ENCODE results near the gene PALD1. TPM values are rescaled to one million over a fixed set of nuclear protein-coding genes. Genes with fewer than 3 reads are reported as not detected.
A peak's percentile ranks its signal among the peaks of the same experiment; 100 is the strongest.
"Not testable (repeated sequence)": the region's sequence is repeated elsewhere in the genome, so short reads cannot be mapped to it uniquely, and the experiment has no call there.

The PALD1 gene
- total RNA-seq, 1 donor from 2014 or later: 4.8 TPM

DNA sequence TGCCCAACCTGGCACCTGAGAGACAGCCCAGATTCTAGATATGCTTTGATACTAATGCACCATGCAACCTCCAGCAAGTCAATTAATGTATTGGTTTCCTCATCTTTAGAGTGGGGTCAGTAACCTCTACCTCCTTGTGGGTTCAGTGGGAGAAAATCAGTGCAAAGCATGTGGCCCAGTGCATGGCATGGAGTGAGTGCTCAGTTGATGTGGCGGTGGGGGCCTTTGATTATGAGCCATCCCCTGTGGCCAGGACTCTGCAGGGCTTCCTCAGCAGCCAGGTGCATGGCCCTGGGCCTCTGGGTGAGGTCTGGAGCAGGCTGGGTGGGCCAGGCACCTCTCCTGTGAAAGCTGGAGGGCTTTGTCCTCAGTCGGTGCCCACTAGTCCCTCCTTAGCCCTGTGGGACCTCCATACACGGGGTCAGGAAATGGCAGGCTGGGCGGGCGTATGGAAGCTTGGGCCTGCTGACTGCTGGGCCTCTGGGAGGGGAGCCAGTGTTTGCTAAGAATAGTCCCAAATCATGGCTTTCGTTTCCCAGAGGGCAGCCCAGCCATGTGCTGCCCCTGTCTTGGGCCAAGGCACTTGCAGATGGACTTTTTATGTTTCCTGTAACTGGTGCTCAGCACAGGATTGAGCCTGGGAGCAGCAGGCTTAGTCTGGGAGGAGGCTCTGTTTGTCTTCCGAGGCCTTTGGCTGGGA lies 3.4 kb downstream of the PALD1 start:
- peak; percentile 82 for DNase-seq (ENCODE audit: low spot score)

DNA sequence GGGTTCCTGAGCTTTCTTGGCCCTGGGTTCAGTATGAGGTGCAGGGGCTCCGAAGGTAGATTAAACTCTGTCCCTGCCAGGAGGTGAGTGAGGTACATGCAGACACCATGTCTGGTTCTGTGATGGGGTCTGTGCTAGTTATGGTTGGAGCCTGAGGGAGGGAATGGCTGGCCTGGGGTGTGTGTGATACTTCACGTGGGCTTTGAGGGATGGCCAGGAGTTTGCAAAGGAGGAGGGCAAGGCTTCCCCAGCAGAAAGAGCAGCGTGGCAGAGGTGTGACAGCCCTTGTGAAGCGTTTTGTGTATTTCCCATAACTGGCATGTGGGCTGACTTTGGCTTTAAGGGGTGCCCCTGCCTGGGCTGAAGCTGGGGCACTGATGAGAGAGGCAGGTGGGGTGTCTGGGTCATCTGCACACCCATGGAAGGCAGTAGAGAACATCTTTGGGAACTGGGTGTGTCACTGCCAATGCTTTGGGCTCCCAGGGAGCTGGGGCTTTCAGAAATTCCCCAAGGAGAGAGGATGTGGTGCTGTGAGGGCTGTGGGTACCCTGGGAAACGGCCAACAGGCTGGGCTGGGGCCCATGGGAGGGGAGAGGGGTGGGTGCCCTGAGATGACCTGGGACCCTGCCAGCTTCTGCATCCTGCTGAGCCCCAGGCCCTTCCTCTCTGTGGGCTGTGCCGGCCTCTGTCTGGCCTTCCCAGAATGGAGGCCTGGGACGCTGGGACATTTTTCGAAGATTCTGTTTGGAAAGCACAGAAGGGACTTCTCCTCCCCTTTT lies 4.6 kb downstream of the PALD1 start:
- DNase-seq (ENCODE audit: low spot score): no peak

DNA sequence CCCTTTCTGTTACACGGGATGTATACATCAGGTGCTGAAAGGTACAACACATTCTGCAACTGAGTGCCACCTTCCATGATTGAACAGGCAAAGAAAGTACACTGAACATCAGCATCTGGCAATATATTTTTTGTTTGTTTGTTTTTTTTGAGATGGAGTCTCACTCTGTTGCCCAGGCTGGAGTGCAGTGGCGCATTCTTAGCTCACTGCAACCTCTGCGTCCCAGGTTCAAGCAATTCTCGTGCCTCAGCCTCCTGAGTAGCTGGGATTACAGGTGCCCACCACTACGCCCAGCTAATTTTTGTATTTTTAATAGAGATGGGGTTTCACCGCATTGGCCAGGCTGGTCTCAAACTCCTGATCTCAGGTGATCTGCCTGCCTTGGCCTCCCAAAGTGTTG lies 5.3 kb downstream of the PALD1 start:
- not testable (repeated sequence) for DNase-seq (ENCODE audit: low spot score)

DNA sequence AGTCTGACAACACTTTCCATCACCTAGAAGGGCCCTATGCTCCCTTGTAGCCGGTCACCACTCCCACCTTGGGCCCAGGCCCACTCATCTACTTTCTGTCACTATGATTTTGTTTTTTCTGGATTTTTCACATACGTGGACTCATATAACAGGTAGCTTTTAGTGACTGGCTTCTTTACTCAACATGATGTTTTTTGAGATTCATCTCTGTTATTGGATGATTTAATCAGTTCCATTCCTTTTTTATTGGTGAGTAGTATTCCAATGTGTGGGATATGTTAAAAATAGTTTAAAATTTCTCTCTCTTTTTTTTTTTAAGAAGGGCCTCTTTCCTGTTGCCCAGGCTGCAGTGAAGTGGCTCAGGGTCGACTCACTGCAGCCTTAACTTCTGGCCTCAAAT lies 9.3 kb downstream of the PALD1 start:
- DNase-seq (ENCODE audit: low spot score): no peak

DNA sequence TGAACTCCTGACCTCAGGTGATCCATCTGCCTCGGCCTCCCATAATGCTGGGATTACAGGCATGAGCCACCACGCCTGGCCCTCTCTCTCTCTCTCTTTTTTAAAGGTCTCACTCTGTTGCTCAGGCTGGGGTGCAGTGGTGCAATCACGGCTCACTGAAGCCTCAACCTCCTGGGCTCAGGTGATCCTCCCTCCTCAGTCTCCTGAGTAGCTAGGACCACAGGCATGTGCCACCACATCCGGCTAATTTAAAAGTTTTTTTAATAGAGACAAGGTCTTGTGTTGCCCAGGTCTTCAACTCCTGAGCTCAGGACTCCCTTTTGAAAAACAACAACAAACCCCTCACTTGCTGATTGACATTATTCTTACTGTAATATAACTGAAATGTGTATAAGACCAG lies 11.6 kb downstream of the PALD1 start:
- no peak for DNase-seq (ENCODE audit: low spot score)

DNA sequence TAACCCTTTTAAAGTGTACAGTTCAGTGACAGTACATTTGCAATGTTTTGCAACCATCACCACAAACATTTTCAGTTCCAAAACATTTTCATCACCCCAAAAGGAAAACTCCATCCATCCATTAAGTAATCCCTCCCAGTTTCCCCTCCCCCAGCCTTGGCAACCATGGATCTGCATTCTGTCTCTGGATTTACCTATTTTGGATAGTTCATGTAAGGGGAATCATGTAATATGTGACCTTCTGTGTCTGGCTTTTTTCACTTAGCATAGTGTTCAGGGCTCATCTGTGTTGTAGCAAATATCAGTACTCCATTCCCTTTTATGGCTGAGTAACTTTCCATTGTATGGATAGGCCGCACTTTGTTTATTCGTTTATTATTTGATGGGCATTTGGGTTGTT lies 13.0 kb downstream of the PALD1 start:
- no peak for DNase-seq (ENCODE audit: low spot score)

DNA sequence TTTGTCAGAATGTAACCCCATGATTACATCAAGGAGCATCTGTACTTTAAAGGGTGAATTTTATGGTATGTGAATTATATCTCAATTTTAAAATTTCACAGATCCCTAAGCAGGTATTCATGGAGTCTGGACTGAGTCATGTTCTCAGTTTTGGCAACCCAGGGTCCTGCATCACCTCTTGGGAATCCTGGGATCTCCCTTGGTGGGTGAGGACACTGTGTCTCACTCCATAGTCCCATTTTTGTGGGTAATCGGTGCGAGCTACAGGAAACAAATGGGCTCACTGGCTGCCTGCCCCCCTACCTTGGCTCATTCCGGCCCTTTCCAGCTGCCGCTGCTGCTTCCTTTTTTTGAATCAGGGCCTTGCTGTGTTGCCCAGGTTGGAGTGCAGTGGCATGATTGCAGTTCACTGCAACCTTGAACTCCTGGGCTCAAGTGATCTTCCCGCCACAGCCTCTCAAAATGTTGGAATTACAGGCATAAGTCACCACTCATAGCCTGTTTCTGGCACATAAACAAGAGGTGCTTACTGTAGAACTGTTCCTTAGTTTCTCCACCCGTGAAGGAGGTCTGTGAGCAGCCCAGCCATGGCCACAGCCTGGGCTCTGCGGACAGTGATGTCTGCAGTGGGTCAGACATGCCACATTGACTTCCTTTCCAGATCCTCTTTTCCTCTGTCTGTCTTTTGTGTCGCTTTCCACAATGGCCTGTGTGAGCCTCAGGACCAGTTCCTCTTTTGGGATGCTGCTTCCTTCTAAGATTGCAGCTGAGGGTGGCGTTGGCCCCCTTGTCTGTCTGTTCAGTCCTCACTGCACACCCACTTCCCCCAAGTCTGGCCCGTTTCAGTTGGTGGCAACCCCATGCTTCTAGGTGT lies 14.5 kb downstream of the PALD1 start:
- DNase-seq (ENCODE audit: low spot score): peak; percentile 56

DNA sequence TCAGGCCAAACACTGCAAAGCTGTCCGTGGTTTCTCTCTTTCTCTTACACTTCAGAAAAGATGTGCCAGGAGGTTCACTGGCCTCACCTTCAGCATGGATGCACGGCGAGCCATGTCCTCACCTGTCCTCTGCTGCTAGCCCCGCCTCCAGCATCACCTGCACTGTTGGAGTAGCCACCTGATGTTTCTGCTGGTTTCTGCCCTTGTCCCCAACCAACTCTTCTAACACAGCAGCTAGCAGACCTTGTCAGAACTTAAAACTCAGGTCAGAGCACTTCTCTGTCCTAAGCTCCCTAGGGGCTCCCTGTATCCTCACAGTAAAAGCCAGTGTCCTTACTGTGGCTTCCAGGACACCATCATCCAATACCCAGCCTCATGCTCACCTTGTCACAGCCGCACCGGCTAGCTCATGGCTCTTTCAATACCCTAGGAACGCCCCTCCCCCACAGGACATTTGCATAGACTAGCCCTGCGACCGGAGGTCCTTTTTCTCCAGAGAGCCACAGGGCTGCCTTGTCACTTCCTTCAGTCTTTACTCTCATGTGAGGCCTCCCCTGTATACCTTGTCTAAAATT lies 15.2 kb downstream of the PALD1 start:
- DNase-seq (ENCODE audit: low spot score): no peak

DNA sequence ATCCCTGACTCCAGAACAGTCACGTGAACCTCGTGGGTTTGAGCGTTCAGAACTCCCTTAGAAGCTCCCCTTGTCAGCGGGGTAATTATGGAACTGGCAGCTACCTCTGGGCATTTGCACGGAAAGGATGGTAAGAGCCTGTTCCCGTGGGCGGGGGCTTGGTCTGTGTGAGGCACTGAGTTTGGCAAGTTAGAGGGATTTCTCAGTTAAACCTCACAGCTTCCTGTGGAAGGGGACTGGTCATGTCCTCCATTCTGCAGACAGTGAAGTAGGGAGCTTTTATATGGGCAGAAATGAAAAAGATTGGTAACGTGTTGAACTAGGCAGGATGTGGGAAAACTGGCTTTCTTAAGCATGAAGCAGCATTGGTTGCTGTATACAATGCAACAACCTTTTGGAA lies 16.0 kb downstream of the PALD1 start:
- no peak for DNase-seq (ENCODE audit: low spot score)

DNA sequence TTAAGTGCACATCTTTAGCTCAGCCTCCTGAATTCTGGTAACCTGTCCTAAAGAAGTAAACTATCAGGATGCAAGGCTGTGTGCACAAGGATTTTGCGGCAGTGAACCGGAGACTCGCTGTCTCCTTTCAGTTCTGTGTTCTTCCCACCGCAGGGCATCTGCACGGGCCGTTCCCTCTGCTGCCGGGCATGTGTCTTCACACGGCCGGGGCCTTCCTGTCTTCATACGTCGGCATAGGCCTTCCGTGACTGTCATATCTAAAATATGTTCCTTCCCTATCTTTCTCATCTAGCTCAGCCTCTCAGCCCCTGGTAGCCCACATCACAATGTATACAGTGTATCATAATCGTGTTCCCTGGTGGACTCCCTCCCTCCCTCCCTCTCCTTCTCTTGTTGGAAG lies 16.4 kb downstream of the PALD1 start:
- DNase-seq (ENCODE audit: low spot score): peak; percentile 29

DNA sequence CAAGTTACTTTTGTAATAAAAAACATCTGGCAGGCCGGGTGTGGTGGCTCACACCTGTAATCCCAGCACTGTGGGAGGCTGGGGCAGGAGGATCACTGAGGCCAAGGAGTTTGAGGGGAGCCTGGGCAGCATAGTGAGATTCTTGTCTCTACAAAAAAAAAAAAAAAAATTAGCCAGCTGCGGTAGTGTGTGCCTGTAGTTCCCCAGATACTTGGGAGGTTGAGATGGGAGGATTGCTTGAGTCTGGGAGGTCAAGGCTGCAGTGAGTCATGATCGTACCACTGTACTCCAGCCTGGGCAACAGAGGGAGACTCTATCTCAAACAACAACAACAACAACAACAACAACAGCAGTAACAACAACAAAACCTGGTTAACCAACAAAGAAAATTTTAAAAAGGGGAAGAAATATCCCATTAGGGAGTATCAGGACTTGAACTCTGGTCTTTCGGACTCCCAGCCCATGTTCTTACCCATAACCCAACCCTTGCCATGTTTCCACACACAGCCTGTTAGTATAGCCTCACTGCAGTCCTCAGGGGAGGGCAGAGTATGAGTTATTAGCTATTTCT lies 17.2 kb downstream of the PALD1 start:
- DNase-seq (ENCODE audit: low spot score): no peak

DNA sequence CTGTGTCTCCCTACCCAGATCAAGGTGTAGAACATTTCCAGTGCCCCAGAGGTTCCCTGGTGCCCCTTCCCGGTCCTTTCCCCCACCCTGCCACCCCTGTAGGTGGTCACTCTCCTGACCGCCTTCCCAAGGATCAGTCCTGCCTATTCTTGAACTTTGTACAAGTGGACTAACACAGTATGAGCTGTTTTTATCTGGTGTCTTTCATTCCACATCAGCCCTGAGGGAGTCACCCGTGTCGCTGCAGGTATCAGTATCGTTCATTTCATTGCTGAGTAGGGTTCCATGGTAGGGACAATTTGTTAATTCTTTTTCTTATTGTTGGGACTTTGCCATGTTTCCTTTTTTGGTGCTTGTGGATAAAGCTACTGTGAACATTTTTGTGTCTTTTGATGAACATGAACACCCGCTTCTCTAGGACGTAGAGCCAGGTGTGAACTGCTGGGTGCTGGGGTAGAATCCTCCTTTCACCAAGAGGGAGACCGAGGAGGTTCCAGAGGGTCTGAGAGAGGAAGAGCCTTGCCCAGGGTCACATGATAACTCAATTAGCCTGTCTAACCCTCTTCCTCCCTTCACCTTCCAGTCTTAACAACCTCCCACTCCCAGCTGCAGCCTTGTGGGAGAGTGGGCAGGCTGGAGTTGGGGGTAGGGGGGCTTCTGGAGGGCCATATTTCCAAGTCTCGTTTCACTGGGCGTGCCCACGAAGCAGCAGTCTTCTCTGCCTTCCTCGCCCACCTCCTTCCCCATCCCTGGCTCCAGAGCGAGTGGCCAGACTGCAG lies 18.0 kb downstream of the PALD1 start:
- DNase-seq (ENCODE audit: low spot score): no peak

DNA sequence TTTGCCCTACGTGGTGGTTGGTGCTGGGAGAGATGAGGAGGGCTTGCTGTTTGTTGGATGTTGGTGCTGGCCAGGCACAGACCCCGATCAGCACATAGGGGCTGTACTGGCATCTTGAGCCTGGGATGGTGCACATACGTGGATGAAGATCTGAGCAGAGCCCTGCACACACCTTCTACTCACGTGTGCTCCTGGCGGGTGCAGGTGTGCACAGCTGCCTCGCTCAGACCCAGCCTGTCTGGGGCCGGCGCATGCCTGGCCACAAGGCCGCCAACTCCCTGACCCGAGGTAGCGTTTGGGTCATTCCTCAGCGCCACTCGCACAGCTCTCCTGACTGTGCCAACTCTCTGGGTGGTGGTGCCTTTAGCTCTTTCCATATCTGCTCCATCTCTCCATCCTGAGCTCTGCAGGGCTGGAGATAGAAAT lies 18.6 kb downstream of the PALD1 start:
- no peak for DNase-seq (ENCODE audit: low spot score)

DNA sequence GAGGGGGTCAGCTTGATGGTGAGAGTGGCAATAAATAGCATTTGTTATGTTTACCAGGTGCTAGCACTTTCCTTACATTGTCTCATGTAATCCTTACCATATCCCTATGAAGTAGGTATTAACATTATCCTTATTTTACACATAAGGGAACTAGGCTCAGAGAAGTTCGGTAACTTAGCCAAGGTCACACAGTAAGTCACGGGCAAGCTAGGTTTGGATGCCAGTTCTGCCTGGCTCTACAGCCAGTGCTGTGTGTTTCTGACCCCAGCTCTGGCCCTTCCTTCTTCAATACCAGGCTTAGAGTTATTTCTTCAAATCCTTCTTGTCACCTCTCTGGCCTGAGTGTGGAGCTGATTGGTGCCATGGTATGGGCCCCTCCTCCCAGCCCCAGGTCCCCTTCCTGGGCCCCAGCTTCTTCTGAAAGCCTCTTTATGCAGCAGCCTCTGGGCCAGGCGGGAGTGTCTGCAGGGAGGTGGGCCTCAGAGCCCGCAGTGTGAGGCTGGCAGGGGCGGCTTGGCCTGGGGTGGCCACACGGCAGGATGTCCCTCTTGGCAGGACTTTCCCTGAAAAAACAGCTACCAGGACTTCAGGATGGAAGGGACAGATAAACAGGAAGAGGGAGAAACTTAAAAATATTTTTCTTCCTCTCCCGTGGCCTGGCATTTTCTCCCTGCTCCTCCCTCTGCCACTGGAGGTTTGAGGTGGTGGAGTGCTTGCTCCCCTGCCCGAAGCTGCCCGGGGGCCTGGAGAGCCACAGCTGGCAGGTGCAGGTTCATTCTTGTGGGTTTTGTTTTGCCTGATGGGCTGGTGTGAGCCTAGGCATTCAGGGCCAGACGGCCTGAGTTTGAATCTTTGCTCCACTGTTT lies 20.6 kb downstream of the PALD1 start:
- DNase-seq (ENCODE audit: low spot score): peak; percentile 57

DNA sequence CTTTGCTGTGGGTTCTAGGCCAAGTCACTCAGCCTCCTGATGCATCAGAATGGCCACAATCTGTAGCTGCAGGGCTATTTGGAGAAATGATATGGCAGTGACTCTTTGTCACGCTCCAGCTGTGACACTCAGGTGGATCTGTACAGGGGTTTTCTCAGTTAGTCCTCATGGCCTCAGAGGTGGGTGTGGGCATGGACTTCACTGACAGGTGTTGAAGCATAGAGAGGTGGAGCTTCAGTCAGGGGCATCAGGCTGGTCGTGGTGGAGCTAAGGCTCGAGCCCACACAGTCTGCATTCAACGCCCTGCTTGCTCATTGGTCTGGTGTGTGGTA lies 21.2 kb downstream of the PALD1 start:
- no peak for DNase-seq (ENCODE audit: low spot score)

DNA sequence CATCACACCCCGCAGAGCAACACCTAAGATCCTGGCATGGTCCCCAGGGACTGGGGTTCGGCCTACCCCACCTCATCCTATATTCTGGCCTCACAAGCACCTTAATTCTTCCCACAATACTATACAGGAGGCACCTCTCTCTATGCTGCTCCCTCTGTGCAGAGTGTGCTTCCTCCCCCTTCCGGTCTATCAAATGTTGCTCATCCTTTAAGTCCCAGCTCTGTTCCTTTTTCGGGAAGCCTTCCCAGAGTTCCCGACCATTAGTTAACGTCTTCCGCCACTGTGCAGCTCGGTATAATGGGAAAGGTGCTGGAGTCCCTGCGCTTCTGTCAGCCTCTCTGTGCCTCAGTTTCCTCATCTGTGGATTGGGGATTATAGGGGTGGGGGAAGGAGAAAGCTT lies 21.8 kb downstream of the PALD1 start:
- DNase-seq (ENCODE audit: low spot score): no peak

DNA sequence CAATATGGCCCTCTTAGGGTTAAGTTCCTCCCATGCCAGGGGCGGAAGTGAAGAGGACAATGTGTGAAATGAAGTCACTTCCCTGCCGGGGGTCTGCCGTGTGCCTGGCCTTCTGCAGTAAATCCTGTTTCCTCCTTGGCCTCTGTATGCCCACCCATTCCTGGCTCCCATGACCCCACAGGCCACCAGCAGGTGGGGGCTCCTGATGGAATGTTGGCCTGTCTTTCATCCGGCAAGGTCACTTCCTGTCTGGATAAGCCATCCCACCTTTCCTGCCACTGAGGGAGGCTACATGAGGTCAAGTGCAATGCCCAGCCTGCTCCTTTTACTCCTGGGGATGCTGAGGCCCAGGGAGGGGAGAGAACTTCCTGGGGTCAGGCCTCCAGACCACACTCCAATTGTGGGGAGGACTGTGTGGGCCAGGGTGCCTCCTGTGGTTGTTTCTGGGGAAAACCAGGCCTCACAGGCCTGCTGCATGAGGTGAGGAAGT lies 22.3 kb downstream of the PALD1 start:
- DNase-seq (ENCODE audit: low spot score): no peak

DNA sequence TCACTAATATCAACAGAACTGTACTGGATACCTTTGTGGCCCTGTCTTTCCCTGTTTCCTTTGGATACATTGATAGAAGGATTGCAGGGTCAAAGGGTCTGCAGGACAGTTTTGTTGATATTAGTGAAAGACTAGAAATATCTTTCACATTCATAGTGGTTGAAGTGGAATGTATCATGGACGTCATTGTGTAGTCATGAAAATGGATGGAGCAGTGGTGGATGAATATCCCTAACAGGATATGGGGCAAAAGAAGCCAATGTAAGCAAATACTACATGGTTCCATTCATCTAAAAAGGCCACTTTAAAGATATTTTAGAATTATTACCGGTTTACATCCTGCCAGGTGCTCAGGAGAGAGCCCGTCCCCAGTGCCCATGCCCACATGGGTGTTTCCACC lies 23.8 kb downstream of the PALD1 start:
- DNase-seq (ENCODE audit: low spot score): no peak

DNA sequence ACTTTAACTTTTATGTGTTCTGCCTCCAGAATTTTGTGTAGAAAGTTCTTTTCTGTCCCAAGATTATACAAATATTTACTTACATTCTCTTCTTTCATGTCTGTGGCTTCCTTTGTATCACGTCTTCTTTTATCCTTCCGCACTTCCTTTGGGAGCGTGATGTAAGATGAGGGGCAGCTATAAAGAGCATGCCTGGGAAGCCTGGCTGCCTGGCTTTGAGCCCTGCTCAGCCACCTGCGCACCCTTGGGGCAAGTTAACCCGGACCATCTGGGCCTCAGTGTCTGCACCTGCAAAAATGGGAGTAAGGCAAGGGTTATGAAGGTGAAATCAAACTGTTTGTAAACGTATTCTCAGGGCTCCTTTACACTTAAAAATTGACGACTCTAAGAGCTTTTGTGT lies 25.2 kb downstream of the PALD1 start:
- DNase-seq (ENCODE audit: low spot score): no peak

Measured in umbilical cord (tissue), 2 donors.